CD4-positive, alpha-beta T cell treated with Interleukin-4 for 4 hours (primary cell): ENCODE results near the gene ZNF679.
"Not testable (repeated sequence)": the region's sequence is repeated elsewhere in the genome, so short reads cannot be mapped to it uniquely, and the experiment has no call there.

Source experiments
- DNase-seq: peaks from one replicate; pipeline ENCODE4 v3.0.0-alpha.2; 2020

Gene ZNF679

GRCh38 chr7:64312826-64313225 lies 84.6 kb downstream of the ZNF679 start:
- DNase-seq = no peak

GRCh38 chr7:64313740-64314491 lies 85.6 kb downstream of the ZNF679 start, which contains the start of gene ZNF736:
Gene ZNF736 (plus strand): TSS chr7:64313961. CDS start chr7:64314151, 190 bp downstream.
- DNase-seq = peak; percentile 93

GRCh38 chr7:64314566-64314965 lies 86.3 kb downstream of the ZNF679 start:
- DNase-seq = no peak

- DNase-seq = not testable (repeated sequence)
Measured at GRCh38 chr7:64316031-64316742, 87.9 kb downstream of the ZNF679 start.
